Cardiac muscle cell (in vitro differentiated cells and primary cell): ENCODE data around the gene TBC1D5. TPM values are rescaled to one million over a fixed set of nuclear protein-coding genes. Genes with fewer than 3 reads are reported as not detected.

Experiments
- DNase-seq, 2 donors: peaks; one replicate each; pipeline versions ENCODE4 v3.0.0 to v3.0.0-alpha.2; 2010 to 2017; ENCODE audit warnings: low read depth in 1 of 2, low spot score in 1 of 2
- H3K27ac ChIP-seq: fragments of 200-600 bp; sonication (generic); 2 replicates; pipeline ENCODE4 v1.5.1; 2016
- H3K27me3 ChIP-seq: fragments of 200-600 bp; sonication (generic); 2 replicates; pipeline ENCODE4 v1.6.0; 2016; ENCODE audit warnings: control low read depth
- H3K36me3 ChIP-seq: fragments of 200-600 bp; sonication (generic); 2 replicates; pipeline ENCODE4 v1.5.1; 2016; ENCODE audit warnings: control low read depth
- H3K4me1 ChIP-seq: fragments of 200-600 bp; sonication (generic); 2 replicates; pipeline ENCODE4 v1.8.1; 2017; ENCODE audit warnings: low read depth, mild to moderate bottlenecking, mixed run types
- H3K4me3 ChIP-seq: fragments of 200-600 bp; sonication (generic); 2 replicates; pipeline ENCODE4 v1.5.1; 2016; ENCODE audit warnings: mild to moderate bottlenecking
- H3K9me3 ChIP-seq: fragments of 200-600 bp; sonication (generic); 2 replicates; pipeline ENCODE4 v1.5.1; 2017; ENCODE audit warnings: low read depth, mild to moderate bottlenecking, control low read depth
- polyA plus RNA-seq: library from polyadenylated mRNA; unstranded; fragments of >200 nt; fragmentation: Nextera tagmentation; extraction: Ambion mirVana; gene quantifications from 2 replicates; pipeline ENCODE4 v1.2.1, GENCODE V29; 2016
- total RNA-seq: library from RNA; depleted of rRNA; stranded (reverse); fragments of >200 nt; gene quantifications from 2 replicates; pipeline ENCODE4 v1.2.3, GENCODE V29; 2016
- TF ChIP-seq, protein P1 (sequence below): IDR thresholded peaks from 2 replicates; pipeline ENCODE4 v1.5.1; 2012; ENCODE audit warnings: low read depth, mild to moderate bottlenecking, low read length

Gene TBC1D5
- total and polyA plus RNA-seq, 2 experiments from 2014 or later: 34.5 to 66.6 TPM

- H3K27ac ChIP-seq: no peak overlapping the region
- DNase-seq: peak in 1 of 2 donors; percentile 40
- H3K4me3 ChIP-seq: no peak overlapping the region
- H3K4me1 ChIP-seq: peaks cover 7% of the 10 kb centered on the region
- TF ChIP-seq, protein P1, sequence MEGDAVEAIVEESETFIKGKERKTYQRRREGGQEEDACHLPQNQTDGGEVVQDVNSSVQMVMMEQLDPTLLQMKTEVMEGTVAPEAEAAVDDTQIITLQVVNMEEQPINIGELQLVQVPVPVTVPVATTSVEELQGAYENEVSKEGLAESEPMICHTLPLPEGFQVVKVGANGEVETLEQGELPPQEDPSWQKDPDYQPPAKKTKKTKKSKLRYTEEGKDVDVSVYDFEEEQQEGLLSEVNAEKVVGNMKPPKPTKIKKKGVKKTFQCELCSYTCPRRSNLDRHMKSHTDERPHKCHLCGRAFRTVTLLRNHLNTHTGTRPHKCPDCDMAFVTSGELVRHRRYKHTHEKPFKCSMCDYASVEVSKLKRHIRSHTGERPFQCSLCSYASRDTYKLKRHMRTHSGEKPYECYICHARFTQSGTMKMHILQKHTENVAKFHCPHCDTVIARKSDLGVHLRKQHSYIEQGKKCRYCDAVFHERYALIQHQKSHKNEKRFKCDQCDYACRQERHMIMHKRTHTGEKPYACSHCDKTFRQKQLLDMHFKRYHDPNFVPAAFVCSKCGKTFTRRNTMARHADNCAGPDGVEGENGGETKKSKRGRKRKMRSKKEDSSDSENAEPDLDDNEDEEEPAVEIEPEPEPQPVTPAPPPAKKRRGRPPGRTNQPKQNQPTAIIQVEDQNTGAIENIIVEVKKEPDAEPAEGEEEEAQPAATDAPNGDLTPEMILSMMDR: no peak
- peaks cover 3% of the 10 kb centered on the region for H3K27me3 ChIP-seq
- no peaks in the 10 kb centered on the region for H3K9me3 ChIP-seq
- no peaks in the 10 kb centered on the region for H3K36me3 ChIP-seq
These were observed 331.1 kb downstream of the TBC1D5 start for GRCh38 chr3:17411157-17411877.

DNA sequence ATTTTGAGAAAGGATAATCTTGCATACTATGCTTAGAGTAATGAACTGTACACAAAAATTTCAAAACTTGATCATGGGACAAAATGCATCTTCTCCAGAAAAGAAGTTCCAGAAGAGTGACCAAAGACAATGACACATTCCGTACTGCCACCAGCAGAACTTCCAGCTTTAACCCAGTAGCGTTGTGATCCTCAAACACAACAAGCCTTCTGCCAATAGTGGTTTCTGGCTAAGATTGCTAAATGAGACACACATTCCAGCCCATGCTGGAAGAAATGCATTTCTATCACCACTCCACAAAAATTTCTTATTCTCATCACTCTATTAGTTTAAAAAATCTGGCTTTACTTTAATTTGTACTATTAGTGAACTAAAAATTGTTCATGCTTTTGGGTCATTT is 334.9 kb downstream of the TBC1D5 start:
- Histone ChIP-seq H3K36me3 (peaks cover 7% of the 10 kb centered on the region), H3K27ac (no peak overlapping the region), H3K9me3 (no peaks in the 10 kb centered on the region), H3K27me3 (no peaks in the 10 kb centered on the region), H3K4me3 (no peak overlapping the region), H3K4me1 (no peaks in the 10 kb centered on the region)
- no peak for DNase-seq
- TF ChIP-seq, protein P1: no peak

DNA sequence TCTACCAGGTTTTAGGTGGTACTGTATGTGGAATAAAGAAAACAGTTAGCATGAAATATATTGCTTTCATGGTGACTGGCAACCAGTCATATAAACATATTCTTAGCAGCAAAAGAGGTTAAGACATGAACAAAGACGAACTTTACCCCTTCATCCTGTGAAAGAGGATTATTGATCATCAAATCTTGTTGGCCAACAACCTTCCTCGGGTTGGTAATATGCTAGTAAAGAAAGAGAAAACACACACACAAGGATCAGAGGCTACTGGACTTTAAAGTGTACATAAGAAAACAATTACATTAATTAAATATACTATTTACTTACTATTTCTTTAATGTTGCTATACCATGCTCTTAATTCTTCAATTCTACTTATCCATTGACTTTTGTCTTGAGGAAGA is 337.9 kb downstream of the TBC1D5 start:
- Histone ChIP-seq H3K4me1 (no peaks in the 10 kb centered on the region), H3K9me3 (no peaks in the 10 kb centered on the region), H3K27ac (no peak overlapping the region), H3K4me3 (no peak overlapping the region), H3K27me3 (no peaks in the 10 kb centered on the region), H3K36me3 (peaks cover 7% of the 10 kb centered on the region)
- no peak for DNase-seq
- TF ChIP-seq, protein P1: no peak

DNA sequence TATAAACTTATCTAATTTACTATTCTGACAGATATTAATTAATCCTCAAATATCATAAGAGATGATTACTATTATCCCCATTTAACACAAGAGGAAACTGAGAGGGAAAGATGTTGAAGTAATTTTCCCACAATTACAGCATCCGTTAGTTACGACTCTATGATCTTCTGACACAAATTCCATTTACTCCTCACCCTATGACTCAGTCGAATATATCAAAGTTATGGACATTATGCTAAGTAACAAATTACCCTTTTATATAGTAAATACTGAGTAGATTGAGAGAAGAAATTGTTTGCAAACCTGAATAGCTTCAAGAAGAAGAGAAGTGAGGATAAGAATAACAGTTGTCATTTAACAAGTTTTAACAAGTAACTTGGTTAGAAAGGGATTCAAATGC is 340.0 kb downstream of the TBC1D5 start:
- Histone ChIP-seq H3K9me3 (no peaks in the 10 kb centered on the region), H3K27ac (no peak overlapping the region), H3K27me3 (no peaks in the 10 kb centered on the region), H3K36me3 (peaks cover 7% of the 10 kb centered on the region), H3K4me3 (no peak overlapping the region), H3K4me1 (no peaks in the 10 kb centered on the region)
- TF ChIP-seq, protein P1: no peak
- DNase-seq: no peak

GRCh38 chr3:17401912-17402311 is 340.5 kb downstream of the TBC1D5 start:
- H3K27ac ChIP-seq: no peak overlapping the region
- TF ChIP-seq, protein P1: no peak
- no peaks in the 10 kb centered on the region for H3K9me3 ChIP-seq
- H3K27me3 ChIP-seq: no peaks in the 10 kb centered on the region
- no peaks in the 10 kb centered on the region for H3K4me1 ChIP-seq
- H3K36me3 ChIP-seq: peaks cover 7% of the 10 kb centered on the region
- no peak overlapping the region for H3K4me3 ChIP-seq
- no peak for DNase-seq
